Left lung (tissue), 10 donors: ENCODE measurements around the gene ZNF592. TPM values are rescaled to one million over a fixed set of nuclear protein-coding genes. Genes with fewer than 3 reads are reported as not detected.
"Not testable (repeated sequence)": the region's sequence is repeated elsewhere in the genome, so short reads cannot be mapped to it uniquely, and the experiment has no call there.

Experiments used
- ATAC-seq: fragments of 200-7000 bp; cut with Tn5 transposase; one replicate; pipeline ENCODE4 v1.9.1; 2020; ENCODE audit warnings: moderate library complexity
- DNase-seq, 4 donors: peaks; one replicate each; pipeline ENCODE4 v3.0.0-alpha.2; 2013 to 2020
- H3K27ac ChIP-seq, 2 donors: fragments of 200-600 bp; sonication (generic) in 1 of 2; one replicate each; pipeline versions ENCODE4 v1.5.0 to v1.8.0; 2020 to 2021
- H3K27me3 ChIP-seq, 2 donors: fragments of 200-600 bp; sonication (generic) in 1 of 2; one replicate each; pipeline versions ENCODE4 v1.5.0 to v1.8.0; 2020 to 2021
- H3K36me3 ChIP-seq, 2 donors: fragments of 200-600 bp; sonication (generic) in 1 of 2; one replicate each; pipeline versions ENCODE4 v1.5.0 to v1.8.0; 2020 to 2021
- H3K4me1 ChIP-seq, 2 donors: fragments of 200-600 bp; one replicate each; pipeline ENCODE4 v1.8.0; 2021
- H3K4me3 ChIP-seq, 2 donors: fragments of 200-600 bp; sonication (generic) in 1 of 2; one replicate each; pipeline versions ENCODE4 v1.5.0 to v1.8.0; 2020 to 2021; ENCODE audit warnings: mild to moderate bottlenecking in 1 of 2
- H3K9me3 ChIP-seq, 2 donors: fragments of 200-600 bp; sonication (generic) in 1 of 2; one replicate each; pipeline versions ENCODE4 v1.5.0 to v1.8.0; 2020 to 2021
- intact Hi-C, 2 donors: fragments of 100-400 bp; cut with DNase I; formaldehyde crosslinking; loops; one replicate each; pipeline versions ENCODE4 v1.11.2 to v1.14.2; 2022
- polyA plus RNA-seq, 6 donors: library from polyadenylated mRNA; unstranded; fragments of 120-200 nt; gene quantifications; one replicate each; pipeline ENCODE4 v1.2.1, GENCODE V29; 2013; ENCODE audit not compliant: insufficient read length in 6 of 6
- total RNA-seq, 2 donors: library from RNA; stranded (reverse); fragmentation: NEBNext Ultra II Directional; extraction: Animal tissue kit (Norgen Biotek cat#: 25700); gene quantifications; one replicate each; pipeline ENCODE4 v1.2.1, GENCODE V29; 2021
- TF ChIP-seq, protein P1 (sequence below), 2 donors: fragments of 200-600 bp; sonication (generic) in 1 of 2; IDR thresholded peaks; one replicate each; pipeline versions ENCODE4 v1.5.0 to v1.8.0; 2021; ENCODE audit warnings: antibody characterized with exemption in 2 of 2
- donor health status: DM: no; HTN: yes; CAD: no.
- donor health status: DM: no; HTN: no; CAD: no.

ZNF592 gene
- total and polyA plus RNA-seq, 8 donors, result 22.7 to 32.2 (median 25.2) TPM

DNA sequence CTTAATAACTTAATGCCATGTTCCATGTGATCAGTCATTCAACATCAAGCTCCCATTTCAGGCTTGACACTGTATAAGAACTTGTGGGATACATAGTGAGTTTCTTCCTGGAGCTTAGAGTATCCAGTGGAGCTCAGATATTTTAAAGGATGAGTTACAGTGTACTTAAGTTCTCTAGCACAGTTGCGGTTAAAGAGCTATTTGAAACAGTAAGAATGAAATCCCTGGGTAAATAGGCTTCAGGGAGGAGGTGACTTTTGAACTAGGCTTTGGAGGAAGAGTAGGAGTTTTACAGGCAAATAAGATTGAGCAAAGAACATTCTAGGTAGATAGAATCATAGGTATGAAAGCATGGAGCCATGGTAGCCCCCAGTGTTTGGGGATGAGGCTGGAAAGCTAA lies 3.8 kb downstream of the ZNF592 start:
- Histone ChIP-seq H3K27ac (peak overlapping the region in 1 of 2 donors; percentile 54), H3K36me3 (no peaks in the 10 kb centered on the region), H3K4me3 (no peak overlapping the region), H3K4me1 (peaks cover 25 to 74% of the 10 kb centered on the region in 2 donors), H3K9me3 (no peaks in the 10 kb centered on the region), H3K27me3 (no peaks in the 10 kb centered on the region)
- intact Hi-C loops, result no loop called here
- ATAC-seq (no peak), DNase-seq (no peak)
- TF ChIP-seq, protein P1, sequence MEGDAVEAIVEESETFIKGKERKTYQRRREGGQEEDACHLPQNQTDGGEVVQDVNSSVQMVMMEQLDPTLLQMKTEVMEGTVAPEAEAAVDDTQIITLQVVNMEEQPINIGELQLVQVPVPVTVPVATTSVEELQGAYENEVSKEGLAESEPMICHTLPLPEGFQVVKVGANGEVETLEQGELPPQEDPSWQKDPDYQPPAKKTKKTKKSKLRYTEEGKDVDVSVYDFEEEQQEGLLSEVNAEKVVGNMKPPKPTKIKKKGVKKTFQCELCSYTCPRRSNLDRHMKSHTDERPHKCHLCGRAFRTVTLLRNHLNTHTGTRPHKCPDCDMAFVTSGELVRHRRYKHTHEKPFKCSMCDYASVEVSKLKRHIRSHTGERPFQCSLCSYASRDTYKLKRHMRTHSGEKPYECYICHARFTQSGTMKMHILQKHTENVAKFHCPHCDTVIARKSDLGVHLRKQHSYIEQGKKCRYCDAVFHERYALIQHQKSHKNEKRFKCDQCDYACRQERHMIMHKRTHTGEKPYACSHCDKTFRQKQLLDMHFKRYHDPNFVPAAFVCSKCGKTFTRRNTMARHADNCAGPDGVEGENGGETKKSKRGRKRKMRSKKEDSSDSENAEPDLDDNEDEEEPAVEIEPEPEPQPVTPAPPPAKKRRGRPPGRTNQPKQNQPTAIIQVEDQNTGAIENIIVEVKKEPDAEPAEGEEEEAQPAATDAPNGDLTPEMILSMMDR (IDR thresholded peaks at IDR 0.05), result no peak

DNA sequence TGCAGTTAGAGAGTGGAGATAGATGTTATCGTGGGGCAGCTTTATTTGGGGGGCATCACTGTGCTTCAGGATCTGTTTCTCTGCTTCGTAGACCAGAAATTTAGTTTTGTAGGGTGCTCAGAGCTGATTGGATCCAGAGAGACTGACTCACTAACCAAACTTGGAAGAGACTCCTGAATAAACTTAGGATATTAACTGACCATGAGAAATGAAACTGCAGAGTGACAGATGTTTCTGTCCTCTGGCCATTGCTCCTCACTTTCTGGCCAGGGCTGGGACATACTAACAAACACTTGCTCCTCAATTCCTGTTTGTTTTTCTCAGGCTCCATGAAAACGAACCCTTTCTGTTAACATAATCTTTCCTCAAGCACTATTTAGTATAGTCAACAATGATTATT lies 4.3 kb downstream of the ZNF592 start:
- Histone ChIP-seq H3K9me3 (no peaks in the 10 kb centered on the region), H3K4me1 (peaks cover 25 to 72% of the 10 kb centered on the region in 2 donors), H3K4me3 (no peak overlapping the region), H3K27ac (peak overlapping the region in 1 of 2 donors; percentile 54), H3K27me3 (no peaks in the 10 kb centered on the region), H3K36me3 (no peaks in the 10 kb centered on the region)
- ATAC-seq, result no peak
- TF ChIP-seq, protein P1 (IDR thresholded peaks at IDR 0.05), result no peak
- intact Hi-C loops, result no loop called here
- no peak for DNase-seq

DNA sequence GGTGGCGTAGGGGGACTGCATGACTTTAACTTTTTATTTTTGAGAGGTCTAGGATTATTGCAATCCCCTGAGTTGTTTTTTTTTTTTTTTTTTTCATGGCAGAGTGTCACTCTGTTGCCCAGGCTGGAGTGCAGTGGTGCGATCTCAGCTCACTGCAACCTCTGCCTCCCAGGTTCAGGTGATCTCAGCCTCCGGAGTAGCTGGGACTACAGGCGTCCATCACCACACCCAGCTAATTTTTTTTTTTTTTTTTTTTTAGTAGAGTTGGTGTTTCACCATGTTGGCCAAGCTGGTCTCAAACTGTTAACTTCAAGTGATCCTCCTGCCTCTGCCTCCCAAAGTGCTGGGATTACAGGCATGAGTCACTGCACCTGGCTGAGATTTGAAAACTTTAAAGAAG lies 6.5 kb downstream of the ZNF592 start:
- ATAC-seq, H3K9me3 ChIP-seq, H3K27me3 ChIP-seq, intact Hi-C loops, H3K4me3 ChIP-seq, H3K27ac ChIP-seq, H3K36me3 ChIP-seq, DNase-seq: not testable (repeated sequence)
- H3K4me1 ChIP-seq, result peaks cover 24 to 82% of the 10 kb centered on the region in 2 donors

DNA sequence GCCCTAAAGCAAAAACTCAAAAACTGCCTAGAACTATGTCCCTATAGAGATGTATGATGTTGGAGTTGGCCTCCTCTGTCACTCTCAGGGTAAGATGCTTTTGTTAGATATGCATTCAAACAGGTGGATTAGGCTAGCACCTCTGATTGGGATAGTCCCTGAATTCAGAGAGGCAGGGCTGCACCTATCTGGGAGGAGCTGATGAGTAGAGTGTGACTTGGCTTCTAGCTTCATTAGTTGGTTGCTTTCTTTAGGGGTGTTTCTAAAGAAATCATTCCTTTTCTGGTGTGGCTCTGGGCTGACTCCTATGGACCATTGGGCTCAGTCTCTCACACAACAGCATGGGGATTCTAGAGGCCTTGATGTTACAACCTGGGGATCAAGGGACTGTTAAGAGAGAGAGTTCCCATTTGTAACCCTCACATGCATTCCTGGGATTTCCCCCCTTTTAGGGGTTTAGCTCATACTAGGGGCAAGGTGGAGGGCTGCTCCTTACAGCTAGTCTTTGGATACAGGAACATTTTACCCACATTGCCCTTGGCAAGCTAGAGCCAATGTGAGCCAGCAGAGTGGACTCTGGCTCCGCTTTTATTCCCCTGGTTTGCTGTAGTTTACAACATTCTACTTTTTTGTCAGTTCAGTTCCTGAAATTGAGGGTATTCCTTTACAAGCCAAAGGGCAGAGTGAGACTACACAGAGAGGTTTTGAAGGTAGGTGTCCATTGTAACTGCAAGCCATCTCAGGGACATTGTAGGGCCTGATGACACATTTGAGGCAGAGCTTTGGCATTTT lies 7.5 kb downstream of the ZNF592 start:
- Histone ChIP-seq H3K9me3 (no peaks in the 10 kb centered on the region), H3K4me3 (no peak overlapping the region), H3K27me3 (no peaks in the 10 kb centered on the region), H3K36me3 (no peaks in the 10 kb centered on the region), H3K4me1 (peaks cover 15 to 82% of the 10 kb centered on the region in 2 donors), H3K27ac (peak overlapping the region in 1 of 2 donors; percentile 13)
- intact Hi-C loops, result no loop called here
- ATAC-seq (no peak), DNase-seq (no peak)
- TF ChIP-seq, protein P1 (IDR thresholded peaks at IDR 0.05), result no peak

DNA sequence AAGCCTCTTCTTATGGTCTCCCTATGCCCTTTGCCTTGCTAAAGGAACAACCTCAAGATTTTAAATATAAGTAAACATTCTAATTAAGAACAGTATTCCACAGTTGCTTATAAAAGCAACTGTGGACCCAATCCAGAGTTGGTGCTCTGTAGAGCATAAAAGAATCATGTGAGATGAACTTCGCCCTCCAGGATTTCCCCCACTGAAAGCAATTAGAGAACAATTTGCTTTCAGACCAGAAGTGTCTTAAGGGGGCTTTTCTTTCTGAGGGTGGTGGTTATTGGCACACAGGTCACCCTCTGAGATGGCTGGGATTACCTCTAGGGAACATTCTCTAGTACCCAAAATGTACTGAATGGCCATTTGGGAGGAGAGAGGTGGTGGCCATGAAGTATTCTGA lies 10.6 kb downstream of the ZNF592 start:
- DNase-seq (no peak), ATAC-seq (no peak)
- Histone ChIP-seq H3K4me3 (no peak overlapping the region), H3K27me3 (no peaks in the 10 kb centered on the region), H3K27ac (no peak overlapping the region), H3K36me3 (no peaks in the 10 kb centered on the region), H3K9me3 (no peaks in the 10 kb centered on the region), H3K4me1 (peaks cover 6 to 84% of the 10 kb centered on the region in 2 donors)
- TF ChIP-seq, protein P1 (IDR thresholded peaks at IDR 0.05), result no peak
- intact Hi-C loops, result no loop called here
